GM18909 (cell line): ENCODE data around the gene MLPH.

ENCODE experiments used
- ATAC-seq: cut with Tn5 transposase; IDR thresholded peaks from one replicate; pipeline ENCODE4 v1.9.1; 2021; ENCODE audit warnings: mild to moderate bottlenecking; ENCODE audit not compliant: unreplicated experiment, poor library complexity

Gene MLPH

GRCh38 chr2:237538901-237539300 lies 51.9 kb downstream of the MLPH start:
- ATAC-seq, result no peak

- ATAC-seq, result no peak
These were observed 52.6 kb downstream of the MLPH start for GRCh38 chr2:237539681-237540080.

GRCh38 chr2:237540223-237540775 lies 53.2 kb downstream of the MLPH start:
- ATAC-seq, result no peak

- no peak for ATAC-seq
These were observed 53.8 kb downstream of the MLPH start for GRCh38 chr2:237540823-237541222.

GRCh38 chr2:237541243-237541642 lies 54.2 kb downstream of the MLPH start:
- ATAC-seq, result no peak

GRCh38 chr2:237542001-237542704 lies 55.1 kb downstream of the MLPH start:
- no peak for ATAC-seq

GRCh38 chr2:237546040-237546875 lies 59.2 kb downstream of the MLPH start:
- ATAC-seq, result no peak

GRCh38 chr2:237546876-237547395 lies 59.9 kb downstream of the MLPH start:
- no peak for ATAC-seq

- ATAC-seq, result no peak
These were observed 60.9 kb downstream of the MLPH start for GRCh38 chr2:237547841-237548416.

GRCh38 chr2:237549216-237549615 lies 62.2 kb downstream of the MLPH start:
- no peak for ATAC-seq

GRCh38 chr2:237549643-237550415 lies 62.8 kb downstream of the MLPH start:
- ATAC-seq, result no peak

- no peak for ATAC-seq
These were observed 64.1 kb downstream of the MLPH start for GRCh38 chr2:237551071-237551574.

GRCh38 chr2:237552908-237553307 lies 65.9 kb downstream of the MLPH start:
- ATAC-seq, result no peak

- no peak for ATAC-seq
These were observed 66.9 kb downstream of the MLPH start for GRCh38 chr2:237553948-237554347.

- no peak for ATAC-seq
These were observed 68.5 kb downstream of the MLPH start for GRCh38 chr2:237555560-237555959.

- ATAC-seq, result peak; percentile 93
These were observed 70.0 kb downstream of the MLPH start for GRCh38 chr2:237556773-237557632.

- peak; percentile 20 for ATAC-seq
These were observed 70.6 kb downstream of the MLPH start for GRCh38 chr2:237557633-237558015.

- no peak for ATAC-seq
These were observed 72.0 kb downstream of the MLPH start for GRCh38 chr2:237558961-237559641.
